ENCODE data around the gene UBE3B. TPM values are rescaled to one million over a fixed set of nuclear protein-coding genes. Genes with fewer than 3 reads are reported as not detected.

Gene UBE3B
- total RNA-seq, 4 donors from 2014 or later, result 51.0 to 93.5 (median 78.9) TPM

DNA sequence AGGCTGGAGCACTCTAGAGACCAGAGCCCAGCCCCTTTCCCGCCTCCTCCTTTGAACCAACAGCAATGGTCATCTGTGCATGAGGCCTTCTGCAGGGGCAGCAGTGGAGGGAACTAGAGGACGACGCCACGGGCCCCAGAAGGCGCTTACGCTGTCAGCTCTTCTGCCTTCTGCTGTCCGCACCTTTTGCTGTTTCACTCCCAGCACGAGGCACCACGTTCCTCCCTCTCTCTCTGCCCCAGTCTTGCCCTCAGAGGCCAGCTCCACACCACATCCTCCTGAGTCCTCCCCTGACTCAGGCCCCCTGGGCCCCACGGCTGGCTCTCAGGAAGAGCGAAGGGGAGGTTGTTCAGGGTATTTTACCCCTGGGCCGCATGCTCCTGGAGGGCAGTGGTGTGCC, 80.4 kb downstream of the UBE3B start:
- TF ChIP-seq EP300 (IDR thresholded peaks at IDR 0.05) (no peak), POLR2A (IDR thresholded peaks at IDR 0.05) (no peak)
- TF ChIP-seq, protein P1, sequence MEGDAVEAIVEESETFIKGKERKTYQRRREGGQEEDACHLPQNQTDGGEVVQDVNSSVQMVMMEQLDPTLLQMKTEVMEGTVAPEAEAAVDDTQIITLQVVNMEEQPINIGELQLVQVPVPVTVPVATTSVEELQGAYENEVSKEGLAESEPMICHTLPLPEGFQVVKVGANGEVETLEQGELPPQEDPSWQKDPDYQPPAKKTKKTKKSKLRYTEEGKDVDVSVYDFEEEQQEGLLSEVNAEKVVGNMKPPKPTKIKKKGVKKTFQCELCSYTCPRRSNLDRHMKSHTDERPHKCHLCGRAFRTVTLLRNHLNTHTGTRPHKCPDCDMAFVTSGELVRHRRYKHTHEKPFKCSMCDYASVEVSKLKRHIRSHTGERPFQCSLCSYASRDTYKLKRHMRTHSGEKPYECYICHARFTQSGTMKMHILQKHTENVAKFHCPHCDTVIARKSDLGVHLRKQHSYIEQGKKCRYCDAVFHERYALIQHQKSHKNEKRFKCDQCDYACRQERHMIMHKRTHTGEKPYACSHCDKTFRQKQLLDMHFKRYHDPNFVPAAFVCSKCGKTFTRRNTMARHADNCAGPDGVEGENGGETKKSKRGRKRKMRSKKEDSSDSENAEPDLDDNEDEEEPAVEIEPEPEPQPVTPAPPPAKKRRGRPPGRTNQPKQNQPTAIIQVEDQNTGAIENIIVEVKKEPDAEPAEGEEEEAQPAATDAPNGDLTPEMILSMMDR (IDR thresholded peaks at IDR 0.05), result no peak
- Histone ChIP-seq H3K4me1 (no peaks in the 10 kb centered on the region), H3K4me3 (no peak overlapping the region), H3K36me3 (peaks cover 0 to 74% (median 0%) of the 10 kb centered on the region in 3 donors), H3K9me3 (no peaks in the 10 kb centered on the region), H3K27ac (no peak overlapping the region), H3K27me3 (no peaks in the 10 kb centered on the region)
- 63 to 71% methylated on average over 12 of the region's 12 CpGs for WGBS, 2 donors
- DNase-seq (ENCODE audit: low spot score in 2 of 2), result no peak

DNA sequence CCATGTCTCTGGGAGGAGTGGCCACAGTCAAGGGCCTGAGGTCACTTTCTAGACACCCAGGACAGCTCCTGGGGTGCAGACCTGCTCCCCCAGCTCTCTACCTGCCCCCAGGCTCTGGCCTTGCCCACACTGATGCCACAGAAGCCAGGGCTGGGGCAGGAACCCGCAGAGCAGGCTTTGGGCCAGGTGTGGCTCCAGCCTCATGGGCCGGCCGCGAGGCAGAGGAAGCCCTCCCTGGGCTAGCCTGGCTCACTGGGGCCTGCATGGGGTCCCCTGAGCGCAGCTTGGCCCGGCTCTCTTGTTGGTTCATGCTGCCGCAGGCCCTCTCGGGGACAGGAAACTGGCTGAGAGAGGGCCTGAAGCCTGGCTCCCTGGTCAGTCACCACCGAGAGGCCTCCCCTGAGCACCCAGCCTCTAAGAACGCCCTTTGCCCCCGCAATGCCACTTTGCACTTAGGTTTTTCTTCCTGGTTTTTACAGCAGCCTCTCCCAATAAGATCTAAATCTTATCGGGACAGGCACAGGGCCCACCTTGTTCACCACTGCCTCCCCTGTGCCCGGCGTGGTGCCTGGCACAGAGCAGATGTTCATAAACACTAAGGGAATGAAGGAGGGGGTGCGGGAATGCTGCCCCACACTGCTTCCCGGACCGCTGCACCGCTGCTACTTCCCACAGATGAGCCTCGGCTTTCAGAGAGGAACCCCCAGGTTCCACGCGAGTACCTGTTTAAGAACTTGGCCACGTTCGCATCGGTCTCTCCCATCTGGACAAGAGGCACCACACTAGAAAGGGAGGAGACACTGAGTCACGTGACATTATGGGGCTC, 81.2 kb downstream of the UBE3B start:
- 91 to 94% methylated on average over 21 to 25 of the region's 25 CpGs for WGBS, 2 donors
- Histone ChIP-seq H3K27ac (peak overlapping the region in 1 of 4 donors; percentile 37), H3K36me3 (peaks cover 0 to 82% (median 0%) of the 10 kb centered on the region in 3 donors), H3K4me1 (peaks cover 0 to 4% (median 0%) of the 10 kb centered on the region in 4 donors), H3K4me3 (no peak overlapping the region), H3K27me3 (no peaks in the 10 kb centered on the region), H3K9me3 (no peaks in the 10 kb centered on the region)
- TF ChIP-seq EP300 (IDR thresholded peaks at IDR 0.05), result no peak
- no peak for TF ChIP-seq POLR2A (IDR thresholded peaks at IDR 0.05)
- TF ChIP-seq, protein P1 (IDR thresholded peaks at IDR 0.05), result no peak
- no peak for DNase-seq (ENCODE audit: low spot score in 2 of 2)

DNA sequence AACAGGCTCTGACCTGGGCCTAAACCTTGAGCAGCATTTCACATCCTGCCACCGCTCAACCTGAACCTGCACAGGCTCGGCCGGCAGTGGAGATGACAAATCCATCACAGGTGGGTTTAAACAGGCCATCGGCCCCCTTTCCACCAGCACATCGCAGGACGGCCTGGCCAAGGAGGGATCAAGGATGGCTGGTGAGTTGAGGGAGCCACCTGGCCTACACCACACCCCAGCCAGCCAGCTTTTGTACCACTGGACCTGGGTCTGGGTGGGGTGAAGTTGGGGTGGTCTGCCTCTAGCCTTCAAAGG, 81.7 kb downstream of the UBE3B start:
- no peak overlapping the region for H3K4me3 ChIP-seq
- H3K27me3 ChIP-seq, result no peaks in the 10 kb centered on the region
- no peak for TF ChIP-seq EP300 (IDR thresholded peaks at IDR 0.05)
- TF ChIP-seq POLR2A (IDR thresholded peaks at IDR 0.05), result no peak
- TF ChIP-seq, protein P1 (IDR thresholded peaks at IDR 0.05), result no peak
- 94 to 95% methylated on average over 6 of the region's 6 CpGs for WGBS, 2 donors
- peaks cover 0 to 9% (median 0%) of the 10 kb centered on the region in 4 donors for H3K4me1 ChIP-seq
- H3K27ac ChIP-seq, result no peak overlapping the region
- no peaks in the 10 kb centered on the region for H3K9me3 ChIP-seq
- peaks cover 0 to 87% (median 0%) of the 10 kb centered on the region in 3 donors for H3K36me3 ChIP-seq
- DNase-seq (ENCODE audit: low spot score in 2 of 2), result no peak

DNA sequence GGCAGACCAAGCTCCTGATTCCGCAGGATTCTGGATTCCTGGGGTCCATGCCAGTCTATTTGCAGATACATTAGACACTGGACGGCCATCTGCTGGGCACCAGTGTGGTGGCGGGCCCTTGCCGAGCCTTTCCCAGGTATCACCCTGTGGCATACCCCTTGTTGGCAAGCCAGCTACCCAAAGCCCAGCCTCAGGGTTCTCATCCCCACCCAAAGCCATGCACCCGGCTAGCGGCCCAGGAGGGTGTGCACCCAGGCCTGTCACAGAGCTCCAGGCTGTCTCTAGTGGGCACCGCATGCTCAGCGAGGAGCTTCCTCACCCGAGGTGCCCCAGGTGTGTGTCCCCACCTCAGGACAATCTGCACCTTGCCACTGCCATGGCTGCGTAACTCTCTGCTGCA, 82.2 kb downstream of the UBE3B start:
- H3K27ac ChIP-seq, result no peak overlapping the region
- 96% methylated on average over 9 to 10 of the region's 10 CpGs for WGBS, 2 donors
- peaks cover 0 to 9% (median 0%) of the 10 kb centered on the region in 4 donors for H3K4me1 ChIP-seq
- TF ChIP-seq POLR2A (IDR thresholded peaks at IDR 0.05), result no peak
- TF ChIP-seq, protein P1 (IDR thresholded peaks at IDR 0.05), result no peak
- H3K4me3 ChIP-seq, result no peak overlapping the region
- H3K27me3 ChIP-seq, result no peaks in the 10 kb centered on the region
- DNase-seq (ENCODE audit: low spot score in 2 of 2), result no peak
- peaks cover 0 to 92% (median 0%) of the 10 kb centered on the region in 3 donors for H3K36me3 ChIP-seq
- no peaks in the 10 kb centered on the region for H3K9me3 ChIP-seq

DNA sequence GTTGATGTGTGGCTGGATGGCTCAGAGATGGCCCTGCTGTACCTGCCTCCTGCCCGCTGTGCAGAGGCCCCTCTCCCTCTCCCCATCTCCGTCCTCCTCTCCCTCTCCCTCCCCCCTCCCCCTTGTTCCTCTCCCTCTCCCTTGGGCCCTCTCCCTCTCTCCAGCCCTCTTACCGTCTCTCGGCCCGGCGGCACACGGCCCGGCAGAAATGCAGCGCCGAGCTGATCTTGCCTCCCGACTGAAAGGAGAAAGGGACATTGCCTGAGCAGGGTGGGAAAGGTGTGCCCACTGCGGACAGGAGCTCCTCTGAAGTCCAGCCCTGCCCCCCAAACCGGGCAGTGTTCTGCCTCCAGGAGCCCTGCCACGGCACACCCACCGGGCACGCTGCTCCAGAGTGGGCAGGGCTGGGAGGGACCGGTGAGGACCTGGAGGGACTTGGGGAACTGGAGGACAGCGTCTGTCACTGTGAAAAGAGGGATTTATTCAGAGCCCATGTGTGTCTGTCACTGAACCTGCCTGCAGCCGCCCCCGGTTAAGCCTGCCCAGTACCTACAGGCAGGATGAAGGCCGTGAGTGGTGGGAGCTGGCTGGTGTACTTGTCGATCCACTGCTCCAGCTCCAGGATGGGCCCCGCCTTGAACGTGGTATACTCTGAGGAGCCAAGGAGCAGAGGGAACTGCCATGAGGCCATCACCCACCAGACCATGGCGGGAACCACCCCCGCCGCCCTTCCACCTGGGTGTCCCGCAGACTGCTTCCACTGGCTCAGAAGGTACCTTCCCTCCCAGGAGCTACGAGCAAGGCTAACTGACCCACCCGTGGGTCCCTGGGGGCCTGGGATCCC, 83.7 kb downstream of the UBE3B start:
- no peaks in the 10 kb centered on the region for H3K27me3 ChIP-seq
- TF ChIP-seq, protein P1 (IDR thresholded peaks at IDR 0.05), result no peak
- TF ChIP-seq EP300 (IDR thresholded peaks at IDR 0.05) (no peak), POLR2A (IDR thresholded peaks at IDR 0.05) (no peak)
- no peak overlapping the region for H3K4me3 ChIP-seq
- H3K36me3 ChIP-seq, result peaks cover 0 to 100% (median 0%) of the 10 kb centered on the region in 3 donors
- no peaks in the 10 kb centered on the region for H3K9me3 ChIP-seq
- DNase-seq (ENCODE audit: low spot score in 2 of 2), result no peak
- peaks cover 0 to 9% (median 0%) of the 10 kb centered on the region in 4 donors for H3K4me1 ChIP-seq
- H3K27ac ChIP-seq, result no peak overlapping the region
- 73 to 81% methylated on average over 20 to 26 of the region's 30 CpGs for WGBS, 2 donors
